Measurements from ENCODE around the gene TMA7B.
A peak's percentile ranks its signal among the peaks of the same experiment; 100 is the strongest.
"Not testable (repeated sequence)": the region's sequence is repeated elsewhere in the genome, so short reads cannot be mapped to it uniquely, and the experiment has no call there.

Gene TMA7B

GRCh38 chr22:39951603-39952293 is 8.4 kb upstream of the TMA7B start:
- not testable (repeated sequence) for DNase-seq (ENCODE audit: low read depth in 3 of 3, low spot score in 1 of 3)

GRCh38 chr22:39952347-39952746 is 7.8 kb upstream of the TMA7B start:
- no peak for DNase-seq (ENCODE audit: low read depth in 3 of 3, low spot score in 1 of 3)

- no peak for DNase-seq (ENCODE audit: low read depth in 3 of 3, low spot score in 1 of 3)
Observed at GRCh38 chr22:39953101-39953500, 7.1 kb upstream of the TMA7B start.

GRCh38 chr22:39954584-39955055 is 5.6 kb upstream of the TMA7B start:
- no peak for DNase-seq (ENCODE audit: low read depth in 3 of 3, low spot score in 1 of 3)

- DNase-seq (ENCODE audit: low read depth in 3 of 3, low spot score in 1 of 3) = no peak
Observed at GRCh38 chr22:39955675-39956074, 4.5 kb upstream of the TMA7B start.

- no peak for DNase-seq (ENCODE audit: low read depth in 3 of 3, low spot score in 1 of 3)
Observed at GRCh38 chr22:39956932-39957664, 3.1 kb upstream of the TMA7B start.

GRCh38 chr22:39958009-39958711 is 2.0 kb upstream of the TMA7B start:
- no peak for DNase-seq (ENCODE audit: low read depth in 3 of 3, low spot score in 1 of 3)

GRCh38 chr22:39958949-39959639 is 1.1 kb upstream of the TMA7B start:
- DNase-seq (ENCODE audit: low read depth in 3 of 3, low spot score in 1 of 3) = no peak

GRCh38 chr22:39960791-39961746 is 872 bp downstream of the TMA7B start:
- DNase-seq (ENCODE audit: low read depth in 3 of 3, low spot score in 1 of 3) = peak in 2 of 3 donors; percentile 23 to 29

GRCh38 chr22:39962071-39962470 is 1.9 kb downstream of the TMA7B start:
- no peak for DNase-seq (ENCODE audit: low read depth in 3 of 3, low spot score in 1 of 3)

- no peak for DNase-seq (ENCODE audit: low read depth in 3 of 3, low spot score in 1 of 3)
Observed at GRCh38 chr22:39965748-39966147, 5.6 kb downstream of the TMA7B start.

GRCh38 chr22:39966470-39966869 is 6.3 kb downstream of the TMA7B start:
- DNase-seq (ENCODE audit: low read depth in 3 of 3, low spot score in 1 of 3) = no peak

- no peak for DNase-seq (ENCODE audit: low read depth in 3 of 3, low spot score in 1 of 3)
Observed at GRCh38 chr22:39967103-39967829, 7.1 kb downstream of the TMA7B start.

- no peak for DNase-seq (ENCODE audit: low read depth in 3 of 3, low spot score in 1 of 3)
Observed at GRCh38 chr22:39967996-39968972, 8.1 kb downstream of the TMA7B start.

- DNase-seq (ENCODE audit: low read depth in 3 of 3, low spot score in 1 of 3) = no peak
Observed at GRCh38 chr22:39970742-39971141, 10.5 kb downstream of the TMA7B start.

- no peak for DNase-seq (ENCODE audit: low read depth in 3 of 3, low spot score in 1 of 3)
Observed at GRCh38 chr22:39972641-39973040, 12.4 kb downstream of the TMA7B start.

GRCh38 chr22:39973656-39974055 is 13.5 kb downstream of the TMA7B start:
- no peak for DNase-seq (ENCODE audit: low read depth in 3 of 3, low spot score in 1 of 3)

- no peak for DNase-seq (ENCODE audit: low read depth in 3 of 3, low spot score in 1 of 3)
Observed at GRCh38 chr22:39974065-39974464, 13.9 kb downstream of the TMA7B start.
